HPDE6-E6E7 (cell line): ENCODE data around the gene TBL1XR1.

Source experiments
- DNase-seq: peaks from one replicate; pipeline ENCODE4 v3.0.0; 2011; ENCODE audit warnings: missing footprints; ENCODE audit errors: extremely low spot score

TBL1XR1 gene

DNA sequence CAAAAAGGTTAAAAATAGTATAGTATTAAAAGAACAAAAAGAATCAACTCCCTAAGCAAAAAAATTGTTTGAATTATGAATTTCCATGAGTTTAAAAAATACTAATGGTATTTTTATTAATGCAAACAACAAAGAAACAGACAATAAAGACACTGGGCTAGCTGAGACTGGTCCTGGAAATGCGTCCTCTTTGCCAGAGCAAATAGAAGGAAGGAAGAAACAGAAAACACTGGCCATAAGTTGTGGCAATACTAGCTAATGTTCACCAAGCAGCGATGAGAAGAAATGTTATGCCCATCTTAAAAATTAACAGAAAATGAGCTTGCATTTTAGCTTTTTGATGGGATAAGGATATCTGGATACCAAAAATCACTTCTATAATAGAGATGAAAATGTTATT is 88.6 kb downstream of the TBL1XR1 start:
- no peak for DNase-seq

- no peak for DNase-seq
Measured at GRCh38 chr3:177107461-177108239, 89.6 kb downstream of the TBL1XR1 start.

DNA sequence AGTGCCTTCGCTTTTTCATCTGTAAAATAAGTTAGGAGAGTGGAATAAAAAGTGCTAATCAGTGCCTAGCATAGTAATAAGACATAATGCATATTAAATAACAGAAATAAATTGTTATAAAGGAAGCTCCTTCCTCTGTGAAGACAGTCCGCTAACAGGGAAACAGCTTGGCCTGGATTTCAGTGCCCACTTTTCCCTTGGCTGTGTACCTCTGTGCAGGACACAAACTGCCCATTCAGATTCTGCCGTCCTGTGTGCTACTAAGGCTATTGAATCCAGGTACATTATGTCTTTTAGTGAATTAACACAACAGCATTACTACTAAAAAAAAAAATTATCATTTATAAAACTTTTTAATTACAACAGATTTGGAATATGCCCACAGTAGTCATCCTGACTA is 90.7 kb downstream of the TBL1XR1 start:
- no peak for DNase-seq

DNA sequence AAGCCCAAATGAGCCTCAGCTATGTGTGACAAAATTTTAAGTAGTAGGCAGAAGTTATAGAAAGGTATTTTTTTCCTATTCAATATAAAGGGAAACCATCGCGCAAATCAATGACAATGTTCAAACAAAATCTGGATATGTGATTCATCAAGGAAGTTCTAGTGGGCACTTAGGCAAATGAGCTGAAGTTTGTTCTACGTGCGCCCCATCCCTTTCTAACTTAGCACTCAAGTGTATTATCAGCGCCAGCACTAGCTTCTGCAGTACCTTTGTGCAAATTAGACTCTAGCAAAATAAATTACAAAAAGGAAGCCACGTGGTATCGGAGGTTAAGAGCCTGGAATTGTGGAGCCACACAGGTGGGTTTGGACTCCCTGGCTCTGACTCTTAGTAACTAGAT is 91.1 kb downstream of the TBL1XR1 start:
- DNase-seq = no peak

DNA sequence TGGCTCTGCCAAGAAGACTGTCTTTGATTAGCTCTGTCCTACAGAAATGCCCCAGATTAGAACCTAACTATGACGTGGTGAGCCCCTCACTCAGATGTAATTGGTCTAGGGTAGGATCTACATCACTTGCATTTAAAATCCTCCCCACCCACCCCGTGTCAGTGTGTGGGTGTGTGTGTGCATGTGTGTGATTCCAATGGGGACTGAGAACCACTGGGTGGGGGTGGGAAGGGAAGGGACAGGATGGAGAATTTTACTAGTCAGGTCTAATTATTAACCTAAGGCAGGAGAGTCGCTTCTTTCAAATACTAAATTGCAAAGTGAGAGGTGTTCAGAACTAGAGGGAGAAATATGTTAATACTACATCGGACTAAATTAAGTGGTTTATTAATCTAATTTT is 91.7 kb downstream of the TBL1XR1 start:
- no peak for DNase-seq

DNA sequence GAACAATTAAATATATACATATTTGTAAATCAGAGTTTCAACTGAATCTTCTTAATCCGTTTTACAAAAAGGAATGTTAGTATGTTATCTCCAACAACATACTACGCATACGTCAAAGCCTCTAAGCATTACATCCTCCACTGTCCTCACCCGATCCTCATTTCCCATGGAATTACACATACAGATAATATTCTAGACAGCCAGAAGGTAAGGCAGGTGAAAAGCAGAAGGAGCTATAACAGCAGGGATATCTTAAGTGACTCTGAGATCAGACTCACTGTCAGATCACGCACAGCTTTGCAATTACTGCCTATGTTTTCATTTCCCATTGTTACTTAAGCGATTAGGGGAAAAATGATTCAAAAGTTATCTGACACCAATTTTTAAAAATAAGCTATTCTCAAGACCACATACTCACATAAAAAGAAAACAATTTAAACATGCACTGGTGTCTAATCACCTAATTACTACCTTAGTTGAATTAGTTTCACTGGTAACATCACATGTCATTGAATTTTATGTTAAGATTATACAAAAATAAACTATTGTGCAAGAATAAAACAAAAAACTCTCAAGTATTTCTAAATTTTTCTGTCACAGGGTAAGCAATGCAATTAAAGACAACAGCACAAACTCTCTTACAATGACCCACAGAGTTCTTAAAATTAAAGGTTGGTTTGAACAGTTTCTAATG is 92.8 kb downstream of the TBL1XR1 start:
- DNase-seq = no peak

DNA sequence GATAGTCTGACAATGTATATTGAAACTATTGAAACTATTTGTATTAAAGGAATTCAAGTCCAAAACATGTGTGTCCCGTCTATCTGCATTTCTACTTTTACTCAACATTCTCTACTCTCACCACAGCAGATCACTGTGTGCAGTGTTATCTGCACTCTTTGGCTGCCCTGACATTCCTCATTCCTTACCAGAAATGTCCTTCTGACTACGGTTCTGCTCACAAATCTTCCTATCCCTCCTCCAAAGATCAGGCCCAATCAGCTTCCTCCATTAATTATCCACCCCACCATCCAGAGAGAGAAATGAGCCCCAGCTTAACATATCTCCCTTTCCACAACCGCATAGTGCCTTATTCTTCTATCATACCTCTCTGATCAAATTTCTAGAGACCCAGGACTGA is 94.7 kb downstream of the TBL1XR1 start:
- no peak for DNase-seq

DNA sequence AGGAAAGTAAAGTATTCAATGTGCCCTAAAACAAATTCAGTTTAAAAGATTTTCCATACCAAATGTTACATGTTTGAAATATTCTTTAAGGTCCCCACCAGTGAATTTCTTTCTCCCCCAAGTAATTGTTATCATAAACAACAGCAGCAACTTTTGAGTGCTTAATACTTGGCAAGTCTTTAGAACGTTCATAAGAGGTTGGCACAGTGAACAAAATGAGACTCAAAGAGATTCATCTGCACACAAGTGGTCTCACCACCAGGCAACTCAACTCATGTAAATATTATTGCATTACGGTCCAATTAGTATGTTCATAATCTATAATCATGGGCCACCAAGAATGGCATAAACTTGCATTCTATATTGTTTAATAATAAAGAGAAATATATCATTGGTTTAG is 98.7 kb downstream of the TBL1XR1 start:
- DNase-seq = no peak

GRCh38 chr3:177096615-177097014 is 100.7 kb downstream of the TBL1XR1 start:
- DNase-seq = no peak

DNA sequence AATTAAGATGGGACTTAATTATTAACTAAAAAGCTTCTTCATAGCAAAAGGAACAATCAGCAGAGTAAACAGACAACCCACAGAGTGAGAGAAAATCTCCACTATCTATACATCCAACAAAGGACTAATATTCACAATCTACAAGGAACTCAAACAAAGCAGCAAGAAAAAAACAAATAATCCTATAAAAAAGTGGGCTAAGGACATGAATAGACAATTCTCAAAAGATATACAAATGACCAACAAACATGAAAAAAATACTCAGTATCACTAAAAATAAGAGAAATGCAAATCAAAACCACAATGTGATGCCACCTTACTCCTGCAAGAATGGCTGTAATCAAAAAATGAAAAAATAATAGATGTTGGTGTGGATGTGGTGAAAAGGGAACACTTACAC is 103.3 kb downstream of the TBL1XR1 start:
- no peak for DNase-seq

DNA sequence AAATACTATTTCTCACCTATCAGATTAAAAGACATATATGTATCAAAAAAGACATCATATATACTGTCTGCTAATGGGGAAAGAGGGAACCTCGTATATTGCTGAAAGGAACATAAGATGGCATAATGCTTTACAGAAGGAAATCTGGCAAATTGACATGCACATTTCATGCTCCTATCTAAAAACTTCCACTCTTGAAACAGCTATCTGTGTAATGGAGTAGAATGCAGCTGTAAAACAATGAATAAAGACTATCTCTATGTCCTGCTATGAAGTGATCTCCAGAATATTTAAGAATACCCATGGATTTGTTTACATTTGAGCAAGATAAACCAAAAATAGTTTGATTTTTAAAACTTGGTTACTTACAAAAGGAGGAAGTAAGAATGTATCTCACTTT is 107.4 kb downstream of the TBL1XR1 start:
- no peak for DNase-seq

- no peak for DNase-seq
Measured at GRCh38 chr3:177089110-177089509, 108.2 kb downstream of the TBL1XR1 start.

DNA sequence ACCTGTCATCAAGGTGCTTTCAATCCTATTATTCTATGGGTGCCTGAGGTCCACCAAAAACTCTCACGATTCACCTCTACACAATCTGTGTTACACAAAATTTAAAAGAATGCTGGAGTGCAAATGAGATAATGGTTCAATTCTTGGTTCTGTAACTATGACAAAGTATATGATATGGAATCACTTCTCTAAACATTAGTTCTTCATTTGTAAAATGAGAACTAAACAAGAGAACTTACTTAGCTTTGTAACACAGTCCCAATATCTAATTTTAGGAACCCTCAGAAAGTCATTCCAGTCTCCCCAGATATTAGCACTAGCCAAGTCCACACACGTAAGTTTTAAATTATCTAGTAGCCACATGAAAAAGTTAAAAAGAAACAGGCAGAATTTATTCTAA is 111.5 kb downstream of the TBL1XR1 start:
- DNase-seq = no peak

DNA sequence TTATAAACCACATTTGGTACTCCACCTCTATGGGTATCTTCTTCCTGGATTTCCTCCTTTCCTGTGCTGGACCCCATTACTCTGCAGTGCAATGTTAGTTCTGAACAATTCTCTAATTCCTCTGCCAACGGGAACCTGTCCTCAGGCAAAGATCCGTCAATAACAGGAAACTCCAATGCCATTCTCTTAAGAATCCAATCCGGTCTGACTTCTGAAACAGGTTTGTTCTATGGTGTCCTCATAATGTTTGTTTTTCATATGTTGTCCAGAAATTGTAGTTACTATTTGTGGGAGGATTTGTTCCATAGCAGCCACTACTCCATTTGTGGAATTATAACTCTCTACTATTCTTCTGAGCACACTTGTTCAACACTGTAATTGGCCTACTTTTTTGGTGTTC is 112.7 kb downstream of the TBL1XR1 start:
- DNase-seq = no peak

DNA sequence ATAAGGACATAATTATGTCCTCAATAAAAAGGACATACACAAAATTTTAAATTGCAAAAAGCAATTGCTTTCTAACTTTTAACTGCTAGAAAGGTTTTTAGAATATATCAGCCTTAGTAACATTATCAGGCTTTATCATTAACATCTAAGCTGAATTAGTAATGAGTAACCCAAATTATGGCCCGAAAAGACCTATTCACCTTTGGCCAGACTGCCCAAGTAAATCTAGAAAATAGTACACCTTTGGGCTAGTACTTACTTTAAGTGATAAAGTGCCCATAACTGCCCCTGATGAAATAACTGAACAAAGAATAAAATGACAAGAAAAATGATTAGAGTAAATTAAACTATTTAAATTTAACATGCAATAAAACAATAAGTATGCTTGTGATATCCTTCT is 117.2 kb downstream of the TBL1XR1 start:
- DNase-seq = no peak

- no peak for DNase-seq
Measured at GRCh38 chr3:177079684-177080083, 117.6 kb downstream of the TBL1XR1 start.

- no peak for DNase-seq
Measured at GRCh38 chr3:177071496-177072156, 125.7 kb downstream of the TBL1XR1 start.

- no peak for DNase-seq
Measured at GRCh38 chr3:177069514-177070329, 127.6 kb downstream of the TBL1XR1 start.

- no peak for DNase-seq
Measured at GRCh38 chr3:177068967-177069366, 128.3 kb downstream of the TBL1XR1 start.

DNA sequence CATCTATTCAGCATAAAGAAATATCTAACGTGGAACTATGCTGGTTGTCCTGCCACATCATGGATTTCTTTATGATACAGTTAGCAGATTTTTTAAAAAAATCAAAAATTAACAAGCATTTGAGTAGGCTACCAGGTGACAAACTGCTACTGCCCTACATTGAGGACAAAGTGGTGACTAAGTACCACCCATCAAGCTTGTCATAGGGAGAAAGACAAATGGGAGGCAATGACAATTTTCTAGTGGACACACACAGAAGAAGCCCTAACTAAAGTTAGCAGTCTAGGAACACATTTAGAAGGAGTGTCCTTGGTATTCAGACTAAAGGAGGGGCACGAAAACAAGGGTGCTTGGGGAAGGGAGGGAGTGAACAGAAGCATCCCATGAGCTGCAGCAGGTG is 131.2 kb downstream of the TBL1XR1 start:
- no peak for DNase-seq

GRCh38 chr3:177065285-177066033 is 131.8 kb downstream of the TBL1XR1 start:
- no peak for DNase-seq
